GM19463 (cell line): ENCODE results near the gene UNC13D.
"Not testable (repeated sequence)": the region's sequence is repeated elsewhere in the genome, so short reads cannot be mapped to it uniquely, and the experiment has no call there.

ENCODE experiments used
- ATAC-seq: cut with Tn5 transposase; IDR thresholded peaks from one replicate; pipeline ENCODE4 v1.9.1; 2021; ENCODE audit warnings: mild to moderate bottlenecking, moderate library complexity; ENCODE audit not compliant: unreplicated experiment

The UNC13D gene

GRCh38 chr17:75853433-75853832, 9.2 kb upstream of the UNC13D start:
- no peak for ATAC-seq

GRCh38 chr17:75851693-75851991, 7.4 kb upstream of the UNC13D start:
- not testable (repeated sequence) for ATAC-seq

DNA sequence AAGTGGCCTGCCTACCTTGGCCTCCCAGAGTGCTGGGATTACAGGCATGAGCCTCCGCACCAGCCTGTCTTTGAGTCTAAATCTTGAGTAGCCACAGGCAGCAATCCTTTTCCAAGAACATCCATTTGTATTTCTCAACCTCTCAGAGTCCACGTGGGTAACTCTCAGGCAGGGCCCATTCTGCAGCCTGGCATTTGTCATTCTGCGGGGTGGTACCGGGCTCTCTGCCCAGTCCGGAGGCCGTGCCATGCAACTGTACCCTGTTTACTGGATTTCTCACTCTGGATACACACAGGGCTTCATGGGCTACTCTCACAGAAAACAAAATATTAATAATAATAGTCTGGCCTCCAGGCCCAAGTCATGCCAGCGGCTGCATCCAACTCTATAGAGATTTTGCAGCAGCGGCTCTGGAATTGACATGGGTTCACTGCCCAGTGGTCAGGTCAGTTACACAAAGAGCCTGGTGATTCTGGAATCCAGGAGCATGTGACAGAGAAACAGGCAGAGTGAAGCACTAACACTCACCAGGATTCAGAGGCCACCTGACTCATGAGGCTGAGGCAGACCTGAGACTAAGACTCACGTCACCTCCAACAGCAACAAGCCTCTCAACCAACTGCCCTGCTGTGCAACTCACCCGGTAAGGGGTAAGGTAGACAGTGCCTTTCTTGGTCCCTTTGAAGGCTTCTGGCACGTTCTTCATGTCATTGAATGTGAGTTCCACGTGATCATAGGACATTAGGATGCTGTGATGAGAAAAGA, 6.9 kb upstream of the UNC13D start:
- no peak for ATAC-seq

GRCh38 chr17:75849724-75850123, 5.5 kb upstream of the UNC13D start:
- no peak for ATAC-seq

DNA sequence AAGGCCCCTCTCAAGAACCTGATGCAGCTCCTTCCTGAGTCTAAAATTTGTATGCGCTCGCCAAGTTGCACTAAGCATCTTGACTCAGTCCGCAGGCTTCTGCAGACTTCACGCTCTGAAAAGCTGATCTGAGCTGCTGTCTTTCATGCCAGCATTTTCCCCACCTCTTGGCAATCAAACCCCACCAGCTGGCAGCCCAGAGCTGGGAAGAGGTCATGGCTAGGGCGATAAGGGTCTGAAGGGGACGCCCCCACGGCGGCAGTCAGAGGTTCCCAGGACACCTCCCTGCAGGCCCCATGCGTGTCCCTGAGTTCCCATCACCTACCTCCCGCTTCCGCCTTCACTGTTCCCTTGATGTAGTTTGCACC, 5.1 kb upstream of the UNC13D start:
- no peak for ATAC-seq

- ATAC-seq, result no peak
Observed at GRCh38 chr17:75848523-75849278, 4.5 kb upstream of the UNC13D start.

DNA sequence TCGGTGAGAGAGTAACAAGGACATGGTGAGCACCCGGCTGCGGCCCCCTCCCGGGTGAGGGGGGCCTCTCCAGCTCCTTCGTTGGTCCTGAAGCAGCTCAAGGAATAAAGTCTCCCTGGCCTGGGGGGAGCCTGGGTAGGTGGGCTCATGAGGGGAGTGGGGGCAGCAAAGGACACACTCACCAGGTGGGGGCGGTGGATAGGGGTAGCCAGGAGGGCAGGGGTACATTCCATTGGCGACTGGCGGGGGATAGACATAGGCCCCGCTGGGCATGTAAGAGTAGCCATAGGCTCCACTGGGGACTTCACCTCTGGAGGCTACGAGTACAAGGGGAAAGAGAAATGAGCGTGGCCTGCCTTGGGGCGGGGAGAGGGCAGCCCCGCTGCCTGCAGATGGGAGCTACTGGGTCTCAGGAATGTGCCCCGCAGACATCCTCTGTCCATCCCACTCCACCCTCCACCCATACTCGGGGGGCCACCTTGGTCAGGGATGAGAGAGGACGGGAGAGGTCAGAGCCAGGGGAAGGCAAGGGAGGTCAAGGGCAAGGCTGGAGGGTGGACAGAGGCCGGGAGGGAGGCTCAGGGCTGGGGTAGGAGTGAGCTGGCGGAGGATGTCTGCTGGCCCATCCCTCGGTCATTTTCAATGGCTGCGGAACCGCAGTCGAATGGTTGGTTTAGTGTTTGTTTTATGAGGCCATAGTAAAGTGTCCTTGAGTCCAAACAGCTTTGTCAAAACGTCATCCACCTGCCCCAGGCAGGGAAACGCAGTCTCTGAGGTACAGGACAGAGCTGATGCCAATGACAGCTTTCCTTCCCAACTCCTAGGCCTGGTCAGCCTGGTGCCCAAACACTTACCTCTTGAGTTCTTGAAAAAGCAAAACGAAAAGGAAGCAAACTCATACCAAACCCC, 3.7 kb upstream of the UNC13D start:
- no peak for ATAC-seq

DNA sequence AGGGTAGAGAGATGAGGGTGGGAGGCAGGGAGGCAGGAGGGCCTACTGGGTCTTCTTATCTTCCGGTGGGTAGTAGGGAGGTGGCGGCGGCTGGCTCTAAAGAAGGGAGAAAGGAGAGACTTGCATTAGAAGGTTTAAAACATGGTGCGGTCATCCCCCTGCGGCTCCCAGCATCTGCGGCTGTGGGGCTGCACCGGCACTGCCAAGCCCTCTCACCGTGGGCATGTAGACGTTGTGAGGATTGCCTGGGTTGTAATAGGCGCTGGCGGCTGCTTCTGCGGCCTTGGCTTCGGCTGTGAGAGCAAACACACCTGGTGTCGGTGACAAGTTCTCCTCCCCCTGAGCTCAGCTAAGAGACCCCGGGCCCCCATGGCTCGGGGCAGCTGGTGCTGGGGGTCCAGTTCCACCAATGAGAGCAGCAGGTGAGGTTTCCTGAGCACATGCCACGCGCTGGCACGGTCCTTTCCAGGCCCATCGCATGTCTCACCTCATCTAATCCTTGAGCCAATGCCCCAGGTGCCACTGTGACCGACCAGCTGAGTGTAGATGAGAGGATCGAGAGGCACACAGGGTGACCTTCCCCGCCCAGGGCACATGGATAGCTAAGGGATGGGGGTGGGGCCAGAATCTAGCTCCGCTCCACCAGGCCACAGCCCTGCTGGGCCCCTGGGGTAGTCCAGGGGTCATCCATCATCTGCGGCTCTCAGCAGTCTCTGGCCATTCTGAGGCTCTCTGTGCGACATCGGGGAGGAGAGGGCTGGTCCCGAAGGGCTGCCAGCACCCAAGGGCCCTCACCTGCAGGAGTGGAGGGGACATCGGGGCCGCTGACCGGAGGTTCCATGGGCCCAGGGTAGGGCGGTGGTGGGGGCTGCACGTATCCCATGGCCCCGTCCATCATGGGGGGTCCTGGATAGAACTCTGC, 2.7 kb upstream of the UNC13D start:
- no peak for ATAC-seq

GRCh38 chr17:75845933-75846691, 1.9 kb upstream of the UNC13D start:
- ATAC-seq, result no peak

DNA sequence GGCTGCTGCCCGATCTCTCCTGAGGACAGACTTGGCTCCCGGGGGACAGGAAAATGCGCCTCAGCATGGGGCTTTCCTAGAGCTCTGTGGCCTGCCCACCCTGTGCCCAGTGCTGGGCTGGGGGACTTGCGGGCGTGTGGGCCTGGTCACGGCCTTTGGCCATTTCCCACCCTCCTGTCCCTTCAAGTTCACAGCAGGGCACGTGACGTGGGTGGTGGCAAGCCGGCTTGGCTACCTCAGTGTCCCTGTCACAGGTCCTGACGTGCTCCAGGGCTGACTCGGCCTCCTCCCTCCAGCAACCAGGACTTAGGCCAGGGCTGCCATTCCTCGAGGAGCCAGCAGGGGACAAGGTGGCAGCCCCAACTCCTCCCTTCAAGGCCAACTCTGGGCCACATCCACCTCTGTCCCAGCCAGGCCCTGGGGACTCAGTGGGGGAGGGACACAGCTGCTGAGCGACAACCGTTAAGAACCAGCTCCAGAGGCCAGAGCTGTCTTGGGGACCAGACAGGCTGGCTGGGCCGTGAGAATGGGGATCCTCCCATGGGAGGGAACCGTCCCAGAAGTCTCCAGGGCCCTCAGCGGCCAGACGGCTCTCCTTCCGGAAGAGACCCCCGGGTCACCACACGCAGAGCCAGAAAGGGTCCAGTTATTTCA, 981 bp upstream of the UNC13D start:
- ATAC-seq, result peak; percentile 69

DNA sequence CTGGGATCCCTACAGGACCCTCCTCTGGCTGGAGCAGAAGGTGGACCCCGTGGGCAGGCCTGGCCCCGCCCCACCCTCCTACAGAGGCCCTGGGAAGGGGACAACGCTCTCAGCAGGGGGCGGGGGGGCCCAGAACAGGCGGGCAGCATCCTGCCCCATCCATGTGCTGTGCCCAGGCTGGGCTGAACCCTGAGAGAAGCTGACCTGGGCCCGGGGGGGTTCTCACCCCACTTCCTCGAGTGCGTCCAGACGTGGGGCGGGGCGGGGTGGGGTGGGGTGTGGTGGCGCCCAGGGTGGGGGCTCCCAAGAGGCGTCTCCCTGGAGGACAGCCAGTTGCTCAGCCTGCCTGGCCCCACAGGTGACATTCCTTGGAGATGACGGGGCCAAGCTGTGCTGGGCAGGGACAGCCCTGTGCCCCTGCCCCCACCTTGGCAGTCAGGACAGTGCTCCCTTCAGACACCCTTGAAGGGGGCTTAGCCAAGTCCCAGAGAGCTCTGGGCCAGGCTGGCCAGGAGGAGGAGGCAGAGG, 390 bp upstream of the UNC13D start:
- ATAC-seq, result peak; percentile 6

GRCh38 chr17:75842963-75843576, 1.1 kb downstream of the UNC13D start:
- ATAC-seq, result no peak

DNA sequence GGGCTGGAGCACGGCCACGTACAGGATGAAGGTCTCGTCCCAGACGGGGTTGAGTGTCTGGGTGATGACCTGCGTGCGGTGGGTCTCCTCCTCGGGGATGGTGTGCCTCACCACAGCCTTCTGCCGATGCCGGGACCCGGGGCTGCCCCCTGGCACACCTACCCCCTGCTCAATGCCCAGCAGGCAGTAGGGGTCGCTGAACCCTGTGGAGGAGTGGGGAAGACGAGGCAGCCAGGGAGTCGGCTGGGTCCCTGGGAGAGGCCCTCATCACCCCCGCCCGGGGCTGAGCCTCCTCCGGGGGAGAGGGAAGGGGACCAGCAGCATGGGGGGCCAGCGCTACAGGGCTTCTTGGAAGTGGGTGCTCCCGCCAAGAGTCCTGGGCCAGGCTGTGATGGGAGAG, 1.8 kb downstream of the UNC13D start:
- ATAC-seq, result no peak

GRCh38 chr17:75840799-75841164, 3.4 kb downstream of the UNC13D start:
- no peak for ATAC-seq

- ATAC-seq, result no peak
Observed at GRCh38 chr17:75839942-75840798, 4.0 kb downstream of the UNC13D start.

DNA sequence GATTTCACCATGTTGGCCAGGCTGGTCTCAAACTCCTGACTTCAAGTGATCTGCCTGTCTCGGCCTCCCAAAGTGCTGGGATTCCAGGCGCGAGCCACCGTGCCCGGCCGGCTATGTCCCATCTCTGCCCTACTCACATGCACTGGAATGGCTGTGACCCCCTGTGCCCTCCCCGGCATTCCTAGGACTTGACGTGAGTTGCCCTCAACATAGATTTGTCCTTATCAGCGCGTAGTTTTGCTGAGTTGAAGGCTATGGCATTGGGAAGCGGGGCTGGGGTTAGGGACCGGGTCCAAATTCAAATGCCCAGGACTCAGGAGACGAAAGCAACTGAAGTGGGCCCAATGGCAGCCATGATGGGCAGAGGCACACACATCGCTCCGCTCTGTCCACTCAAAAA, 5.8 kb downstream of the UNC13D start:
- no peak for ATAC-seq

DNA sequence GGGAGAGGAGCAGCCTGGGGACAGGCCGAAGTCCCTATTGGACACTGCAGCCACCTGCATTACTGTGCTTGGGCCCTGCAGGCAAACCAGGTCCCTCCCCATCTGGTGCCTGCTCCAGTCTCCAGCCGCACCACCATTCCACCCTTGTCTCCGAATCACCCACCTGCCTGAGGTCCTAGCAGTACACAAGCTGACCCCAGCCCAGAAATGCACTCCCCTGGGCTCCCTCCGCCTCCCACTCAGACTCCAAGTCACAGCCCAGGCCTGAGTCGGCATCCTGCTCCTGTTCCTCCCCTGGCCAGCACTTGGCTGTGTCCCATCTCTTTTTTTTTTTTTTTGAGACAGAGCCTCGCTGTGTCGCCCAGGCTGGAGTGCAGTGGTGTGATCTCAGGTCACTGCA, 6.3 kb downstream of the UNC13D start:
- ATAC-seq, result no peak

DNA sequence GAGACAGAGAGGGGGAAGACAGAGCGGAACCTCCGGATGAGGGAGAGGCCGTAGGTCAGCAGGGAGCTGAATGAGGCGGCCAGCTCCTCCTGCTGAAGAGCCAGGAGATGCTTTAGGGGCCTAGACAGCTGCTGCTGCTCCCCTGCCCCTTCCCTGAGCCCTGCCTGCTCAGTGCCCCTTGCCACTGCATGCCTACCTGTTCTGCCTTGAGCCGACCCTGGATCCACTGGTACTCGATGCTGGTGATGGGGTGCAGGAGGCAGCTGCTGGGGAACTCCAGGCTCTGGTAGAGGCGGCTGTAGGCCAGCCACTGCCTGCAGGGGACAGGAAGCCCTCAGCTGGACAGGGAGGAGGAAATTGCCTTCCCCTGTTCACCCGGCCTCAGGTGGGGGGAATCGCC, 7.6 kb downstream of the UNC13D start:
- no peak for ATAC-seq
